COR-L47 (cell line): ENCODE measurements around the gene SPEF1.

Experiments used
- DNase-seq: peaks from one replicate; lab custom pipeline; 2025; lab: John Stamatoyannopoulos, UW

Gene SPEF1

DNA sequence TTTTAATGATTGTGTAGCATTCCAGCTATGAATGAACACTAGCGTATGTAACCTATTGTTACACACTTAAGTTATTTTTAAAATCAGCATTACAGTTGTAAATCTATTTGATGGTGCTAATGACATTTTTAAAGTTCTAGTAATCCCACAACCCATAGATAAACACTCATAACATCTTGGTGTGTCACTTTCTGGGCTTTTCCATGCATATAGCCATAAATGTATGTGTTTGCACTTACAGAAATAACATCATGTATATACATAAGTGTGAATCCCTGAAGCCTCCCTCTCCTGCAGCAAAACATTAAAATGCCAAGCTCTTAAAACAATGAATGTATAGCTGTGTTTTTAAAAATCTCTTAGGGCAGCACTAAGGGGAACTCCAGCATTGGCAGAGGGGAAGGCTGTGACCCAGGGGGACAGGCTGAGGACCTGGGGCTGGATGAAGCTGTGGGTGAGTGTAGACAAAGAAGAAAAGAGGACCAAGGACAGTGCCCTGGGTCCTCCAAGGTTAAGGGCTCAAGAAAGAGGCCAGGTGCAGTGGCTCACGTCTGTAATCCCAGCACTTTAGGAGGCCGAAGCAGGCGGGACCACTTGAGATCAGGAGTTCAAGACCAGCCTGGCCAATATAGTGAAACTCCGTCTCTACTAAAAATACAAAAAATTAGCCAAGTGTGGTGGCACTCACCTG is 6.2 kb upstream of the SPEF1 start:
- DNase-seq, result no peak

DNA sequence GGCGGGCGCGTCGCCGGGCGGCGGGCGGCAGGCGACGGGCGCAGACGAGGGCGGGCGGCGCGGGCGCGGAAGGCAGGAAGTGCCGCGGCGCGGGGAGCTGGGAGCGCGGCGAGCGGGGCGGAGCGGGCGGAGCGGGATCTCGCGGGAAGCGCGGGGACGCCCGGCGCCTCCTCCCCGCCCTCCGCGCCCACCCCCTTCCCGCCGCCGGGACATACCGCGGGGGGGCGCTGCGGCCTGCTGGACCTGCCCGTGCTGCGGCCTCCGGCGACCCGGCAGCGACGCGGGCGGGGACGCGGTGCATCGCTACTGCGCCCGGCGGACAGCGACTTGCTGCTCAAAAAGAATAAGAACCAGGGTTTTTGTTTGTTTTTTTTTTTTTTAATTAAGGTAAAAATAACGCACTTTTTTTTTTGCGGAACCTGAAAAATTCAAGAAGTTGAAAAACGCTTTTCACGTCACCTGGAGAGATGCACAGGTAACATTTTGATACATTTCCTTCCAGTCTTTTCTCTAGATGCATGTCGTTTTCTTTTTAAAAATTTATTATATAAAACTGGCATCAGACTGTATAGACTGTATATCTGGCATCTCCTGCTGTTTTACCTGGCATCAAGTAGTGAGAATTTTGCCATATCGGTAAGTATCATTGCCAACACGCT is 5.5 kb upstream of the SPEF1 start, which contains the start of gene CENPB:
Gene CENPB (minus strand): TSS at position 76 of the 659 bp plus-strand sequence. CDS start 257 bp downstream, outside the sequence.
- peak; percentile 84 for DNase-seq

DNA sequence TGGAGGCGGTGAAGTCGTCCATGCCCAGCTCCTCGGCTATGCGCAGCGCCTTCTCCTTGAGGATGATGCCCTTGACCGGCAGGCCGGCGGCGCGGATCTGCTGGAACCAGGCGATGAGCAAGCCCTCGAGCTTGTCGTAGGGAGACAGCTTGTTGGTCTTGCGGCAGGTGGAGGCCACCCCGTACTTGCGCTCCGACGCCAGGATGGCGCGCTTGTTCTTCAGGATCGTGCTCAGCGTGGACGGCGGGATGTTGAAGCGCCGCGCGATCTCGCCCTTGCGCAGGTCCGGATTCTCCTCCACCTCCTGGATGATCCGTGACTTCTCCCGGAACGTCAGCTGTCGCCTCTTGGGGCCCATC is 4.9 kb upstream of the SPEF1 start:
- DNase-seq, result peak; percentile 33

DNA sequence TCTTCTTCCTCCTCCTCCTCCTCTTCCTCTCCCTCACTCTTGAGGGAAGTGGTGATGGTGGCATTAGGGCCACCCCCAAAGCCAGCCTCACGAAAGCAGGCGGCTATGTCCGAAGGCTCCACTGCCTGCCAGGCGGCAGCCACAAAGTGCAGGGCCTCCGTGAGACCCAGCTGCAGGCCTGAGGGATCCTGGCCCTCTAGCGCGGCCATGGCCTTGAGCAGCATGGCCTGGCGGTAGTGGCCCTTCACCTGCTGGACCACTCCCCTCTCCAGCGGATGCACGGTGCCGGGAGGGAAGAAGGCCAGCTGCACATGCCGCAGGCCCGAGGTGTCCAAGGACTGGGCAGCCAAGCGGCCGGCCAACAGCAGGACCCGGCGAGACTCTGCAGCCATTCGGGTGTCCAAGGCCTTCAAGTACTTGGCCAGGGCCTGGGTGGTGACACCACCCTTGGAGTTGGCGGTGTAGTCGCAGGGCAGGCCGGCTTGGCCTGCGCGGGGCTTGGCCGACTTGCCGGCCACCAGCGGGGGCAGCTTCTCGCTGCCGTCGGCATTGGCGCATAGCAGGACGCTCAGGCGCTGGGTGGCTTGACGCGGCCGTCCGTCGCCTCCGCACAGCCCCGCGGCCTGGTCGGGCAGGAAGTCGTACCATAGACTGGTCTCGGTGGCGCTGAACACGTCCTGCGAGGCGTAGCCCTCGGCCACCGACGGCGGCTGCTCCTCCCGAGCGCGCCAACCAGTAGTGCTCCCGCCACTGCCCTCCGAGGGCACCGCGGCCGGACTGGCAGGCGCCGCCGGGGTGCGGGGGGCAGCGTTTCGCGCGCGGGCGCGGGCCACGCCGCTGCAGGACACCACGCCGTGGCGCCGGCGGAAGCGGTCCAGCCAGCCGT is 4.2 kb upstream of the SPEF1 start:
- DNase-seq, result no peak

DNA sequence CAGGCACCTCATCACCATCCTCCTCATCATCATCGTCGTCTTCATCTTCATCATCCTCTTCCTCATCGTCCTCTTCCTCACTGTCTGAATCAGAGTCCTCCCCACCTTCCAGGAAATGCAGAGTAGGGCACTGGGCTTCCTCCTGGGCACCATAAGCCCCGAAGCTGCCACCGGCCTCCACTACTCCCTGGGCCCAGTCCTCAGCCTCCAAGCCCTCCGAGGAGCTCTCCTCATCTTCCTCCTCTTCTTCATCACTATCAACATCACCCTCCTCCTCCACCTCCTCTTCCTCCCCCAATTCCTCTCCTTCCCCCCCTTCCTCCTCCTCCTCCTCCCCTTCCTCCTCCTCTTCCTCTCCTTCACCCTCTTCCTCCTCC is 3.6 kb upstream of the SPEF1 start:
- DNase-seq, result no peak

DNA sequence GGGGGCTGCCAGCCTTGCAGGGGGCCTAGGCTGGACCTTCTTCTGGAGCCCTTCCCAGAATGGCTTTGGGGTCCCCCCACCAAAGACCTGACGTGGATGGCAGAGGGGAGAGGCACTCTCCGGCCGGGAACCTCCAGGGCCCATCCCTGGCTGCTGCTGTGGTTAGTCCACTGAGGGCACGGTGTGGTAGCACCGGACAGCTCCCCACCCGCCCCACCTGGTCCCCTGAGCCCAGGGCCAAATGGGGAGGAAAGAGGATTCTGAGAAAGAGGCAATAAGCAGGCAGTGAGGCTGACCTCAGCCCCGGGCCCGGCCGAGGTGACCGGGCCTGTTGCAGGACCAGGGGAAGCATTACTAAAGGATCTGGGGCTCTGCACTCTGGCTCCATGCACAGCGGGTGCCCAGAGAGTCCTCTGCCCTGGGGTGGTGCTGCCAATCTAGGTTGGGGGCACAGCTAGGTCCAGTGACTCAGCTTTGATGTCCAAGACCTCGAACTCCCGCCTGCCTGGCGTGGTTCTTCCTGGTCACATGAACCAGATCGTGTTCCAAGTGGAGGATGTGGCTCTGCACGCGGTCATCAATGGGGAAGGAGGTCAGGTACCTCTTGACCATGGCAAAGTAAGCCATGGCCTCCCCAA is 3.1 kb upstream of the SPEF1 start:
- DNase-seq, result no peak

DNA sequence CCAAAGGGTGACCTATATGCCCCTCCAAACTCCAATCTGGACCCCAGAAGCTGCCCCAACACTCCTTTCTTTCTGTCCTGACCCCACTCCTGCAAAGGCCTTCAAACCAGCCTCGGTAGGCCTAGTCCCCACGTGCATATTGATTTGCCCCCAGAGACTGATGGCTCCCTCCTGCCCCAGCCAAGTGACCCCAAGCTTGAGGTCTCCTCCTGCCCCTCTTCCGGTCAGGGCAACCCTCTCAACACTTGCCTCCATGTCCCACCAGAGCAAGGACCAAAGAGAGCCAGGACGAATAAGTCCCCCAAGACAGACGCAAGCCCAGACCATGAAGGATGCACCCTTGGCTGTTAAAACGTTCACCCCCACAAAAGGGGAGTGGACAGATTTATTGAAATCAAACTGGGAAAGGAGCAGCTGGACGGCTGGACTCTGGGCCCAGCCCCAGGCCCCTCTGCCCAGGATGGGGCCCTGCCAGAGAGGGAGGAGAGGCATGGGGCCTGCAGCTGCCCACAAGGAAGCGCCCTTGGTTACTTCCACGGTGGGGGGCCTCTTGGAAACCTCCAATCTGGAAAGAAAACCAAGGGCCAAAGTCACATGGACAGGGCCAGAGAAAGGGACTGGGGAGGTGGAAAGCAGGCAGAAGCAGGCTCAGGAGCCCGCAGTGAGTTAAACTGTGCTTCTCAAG is 2.4 kb upstream of the SPEF1 start:
- no peak for DNase-seq

DNA sequence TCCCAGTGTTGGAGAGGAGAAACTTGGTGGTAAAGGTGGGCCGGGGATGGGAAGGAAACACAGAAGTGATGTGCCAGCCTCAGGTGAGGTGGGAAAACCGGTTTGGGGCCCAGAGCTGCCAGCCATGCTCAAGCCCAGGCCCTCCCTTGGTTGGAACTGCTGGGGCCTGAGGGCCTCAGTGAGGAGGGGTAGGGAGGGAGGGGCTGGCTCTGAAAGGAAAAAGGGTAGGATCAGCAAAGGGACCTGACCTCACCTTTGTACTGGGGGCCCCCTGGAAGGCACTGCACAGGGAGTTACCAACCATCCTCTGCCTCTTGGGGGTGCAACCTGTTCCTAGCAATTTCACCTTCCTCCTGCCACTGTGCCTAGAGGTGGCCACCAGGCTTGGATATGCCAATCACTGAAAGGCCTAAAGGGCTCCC is 1.8 kb upstream of the SPEF1 start:
- DNase-seq, result no peak

DNA sequence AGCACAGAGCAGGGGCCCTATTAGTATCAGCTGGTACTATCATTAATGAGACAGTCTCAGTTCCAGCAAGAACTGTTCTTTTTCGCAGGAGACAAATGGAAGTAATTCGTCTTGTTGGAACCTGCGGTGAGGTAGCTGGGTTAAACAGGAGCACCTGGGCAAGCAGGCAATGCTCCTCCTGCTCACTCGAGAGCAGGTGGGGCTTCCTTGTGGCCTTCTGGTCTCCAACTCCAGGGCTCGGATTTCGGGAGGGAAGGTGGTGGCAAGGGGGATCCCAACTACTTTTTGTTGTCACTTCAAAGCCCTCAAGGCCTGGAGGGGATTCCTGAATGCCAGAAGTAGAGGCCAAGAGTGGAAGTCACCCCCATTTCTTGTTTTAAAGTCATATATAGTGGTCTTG is 1.3 kb upstream of the SPEF1 start:
- no peak for DNase-seq

DNA sequence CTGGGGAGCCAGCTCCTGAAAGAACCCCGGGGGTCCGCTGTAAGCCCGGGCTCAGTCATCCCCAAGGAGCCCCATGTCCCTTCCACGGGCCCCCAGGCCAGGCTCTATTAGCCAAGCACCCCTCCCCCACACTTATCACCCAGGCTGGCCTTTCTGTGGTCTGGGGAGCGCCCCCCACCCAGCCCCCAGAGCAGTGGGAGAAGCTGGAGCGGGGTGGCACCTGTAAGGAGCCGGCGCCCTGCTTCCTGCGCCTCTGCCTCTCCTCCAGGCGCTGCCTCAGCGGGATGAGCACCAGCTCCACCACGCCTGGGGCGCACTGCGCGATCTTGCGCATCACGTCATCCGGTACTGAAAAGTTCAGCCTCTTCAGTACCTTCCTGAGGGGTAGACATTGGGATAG is 2.3 kb downstream of the SPEF1 start:
- DNase-seq, result no peak

DNA sequence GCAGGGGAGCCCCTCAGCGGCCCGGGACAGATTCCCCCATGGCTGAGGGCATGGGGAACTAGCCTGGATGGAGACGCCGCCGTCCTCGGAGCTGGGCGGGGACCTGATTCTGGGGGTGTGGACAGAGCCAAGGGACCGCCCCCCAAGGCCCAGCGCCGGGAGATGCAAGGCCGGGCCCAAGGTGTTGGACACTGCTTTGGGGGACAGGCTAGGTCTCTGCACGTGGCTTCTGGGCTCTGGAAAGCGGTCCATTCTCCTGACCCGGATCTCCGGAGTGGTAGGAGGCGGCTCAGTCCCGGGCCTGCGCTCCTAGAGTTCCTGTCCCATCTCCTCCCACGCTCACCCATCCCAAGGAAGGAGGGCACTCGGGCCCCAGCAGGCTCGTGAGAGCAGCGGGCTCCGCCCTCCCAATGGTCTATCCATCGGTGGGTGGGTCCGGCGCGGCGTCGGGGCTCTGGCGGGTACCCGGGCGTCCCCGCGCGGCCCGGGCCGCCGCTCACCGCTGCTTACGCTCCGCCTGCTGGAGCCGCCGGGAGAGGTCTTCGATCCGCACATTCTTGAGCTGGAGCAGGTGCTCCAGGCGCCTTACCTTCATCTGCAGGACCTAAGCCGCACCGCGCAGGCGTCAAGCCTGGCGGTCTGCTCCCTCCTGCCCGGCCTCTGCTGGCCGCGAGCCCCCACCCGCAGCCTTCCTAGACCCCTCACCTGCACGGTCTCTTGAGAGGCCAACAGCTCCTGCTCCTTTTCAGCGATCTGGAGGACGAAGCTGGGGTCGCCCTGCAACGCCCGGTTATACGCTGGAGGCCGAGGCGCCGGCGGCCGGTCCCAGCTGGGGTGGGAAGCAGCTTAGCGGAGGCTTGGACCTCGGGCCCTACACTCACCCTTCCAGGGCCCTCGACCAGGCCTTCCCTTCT is 3.3 kb downstream of the SPEF1 start:
- peak; percentile 12 for DNase-seq

DNA sequence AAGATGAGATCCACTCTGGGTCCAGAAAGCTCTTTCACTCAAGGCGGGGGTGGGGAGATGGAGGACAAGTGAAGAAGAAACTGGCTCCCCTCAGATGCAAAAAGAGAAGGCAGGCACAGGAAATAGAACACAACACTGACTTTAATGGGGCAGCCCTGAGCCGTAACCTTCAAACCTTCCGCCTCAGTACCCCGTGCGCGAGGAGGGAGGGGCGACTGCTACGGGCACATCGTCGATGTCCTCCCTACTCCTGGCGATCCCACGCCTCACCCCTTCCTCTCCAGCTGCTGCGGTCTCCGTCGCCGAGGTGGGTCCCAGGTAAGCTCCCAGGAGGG is 3.9 kb downstream of the SPEF1 start:
- no peak for DNase-seq

DNA sequence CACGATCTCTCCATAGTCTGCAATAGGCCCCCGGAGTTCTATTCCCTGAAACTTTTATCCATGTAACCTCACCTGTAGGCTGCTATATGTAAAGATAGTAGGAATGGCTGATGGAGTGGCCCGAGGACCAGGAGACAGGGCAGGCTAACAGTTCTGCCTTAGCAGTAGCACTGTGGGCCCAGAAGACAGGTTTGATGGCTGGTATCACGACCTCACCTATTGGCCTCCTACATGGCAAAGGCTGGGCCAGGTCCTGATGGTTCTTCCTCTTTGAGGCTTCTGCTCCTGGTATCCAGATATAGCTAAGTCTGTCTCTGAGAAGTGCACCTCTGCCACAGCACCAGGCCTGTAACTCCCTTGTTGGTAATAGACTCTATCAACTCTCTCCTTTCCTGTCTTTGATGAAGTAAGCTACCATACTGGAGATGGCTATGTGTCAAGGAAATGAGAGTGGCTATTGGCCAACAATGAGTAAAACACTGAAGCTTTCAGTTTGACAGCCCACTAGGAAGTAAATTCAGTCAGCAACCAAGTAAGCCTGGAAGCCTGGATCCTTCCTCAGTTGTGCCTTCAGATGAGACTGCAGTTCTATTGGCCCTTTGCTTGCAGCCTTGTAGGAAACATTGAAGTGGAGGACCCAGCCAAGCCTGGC is 5.7 kb downstream of the SPEF1 start:
- DNase-seq, result no peak

DNA sequence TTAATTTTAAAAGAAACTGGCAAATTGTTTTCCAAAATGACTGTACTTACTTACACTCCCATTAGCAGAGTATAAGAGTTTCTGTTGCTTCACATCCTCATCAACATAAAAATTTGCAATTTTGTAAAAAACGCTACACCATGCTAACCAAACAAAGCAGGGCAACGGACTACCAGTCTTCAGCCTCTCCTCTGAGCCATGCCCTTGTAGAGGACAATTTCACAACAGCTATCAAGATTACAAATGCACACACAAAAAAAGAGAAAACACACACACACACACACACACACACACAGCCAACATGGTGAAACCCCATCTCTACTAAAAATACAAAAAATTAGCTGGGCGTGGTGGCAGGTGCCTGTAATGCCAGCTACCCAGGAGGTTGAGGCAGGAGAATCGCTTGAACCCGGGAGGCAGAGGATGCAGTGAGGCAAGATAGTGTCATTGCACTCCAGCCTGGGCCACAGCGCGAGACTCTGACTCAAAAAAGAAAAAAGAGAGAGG is 9.6 kb downstream of the SPEF1 start:
- DNase-seq, result no peak

DNA sequence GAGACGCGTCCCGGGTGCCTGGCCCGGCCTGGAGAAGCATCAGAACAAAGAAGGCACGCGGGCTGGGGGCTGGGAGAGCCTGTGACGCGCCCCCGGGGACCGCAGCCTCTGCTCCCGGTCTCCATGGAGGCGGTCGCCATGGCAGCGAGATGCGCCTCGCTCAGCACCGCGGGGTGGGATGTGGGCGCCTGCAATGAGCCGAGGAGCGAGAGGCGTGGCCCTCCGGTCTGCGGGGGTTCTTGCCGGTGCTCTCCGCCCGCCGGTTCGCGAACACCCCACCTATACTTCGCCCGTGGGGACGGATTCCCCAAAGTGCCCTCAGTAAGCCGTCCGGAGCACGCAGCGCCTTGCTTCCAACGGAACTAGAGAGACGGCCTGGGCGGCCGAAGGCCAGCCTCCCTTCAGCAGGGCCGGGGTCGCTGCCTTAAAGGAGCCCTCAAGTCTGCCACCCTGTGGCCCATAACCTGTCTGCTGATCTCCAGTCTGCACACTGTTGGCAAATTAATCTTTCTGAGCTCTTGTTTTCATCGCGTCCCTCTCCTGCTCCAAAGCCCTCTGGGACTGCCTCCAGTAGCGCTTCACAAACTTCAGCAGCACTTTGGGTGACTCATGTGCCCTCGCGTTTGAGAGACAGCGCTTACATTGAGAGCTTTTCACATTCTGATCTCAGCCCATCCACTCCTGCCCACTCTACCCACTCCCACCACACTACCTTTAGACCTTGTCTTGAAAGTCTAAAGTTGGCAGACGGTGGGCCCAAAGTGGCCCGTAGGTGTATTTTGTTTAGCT is 12.7 kb downstream of the SPEF1 start:
- peak; percentile 84 for DNase-seq

DNA sequence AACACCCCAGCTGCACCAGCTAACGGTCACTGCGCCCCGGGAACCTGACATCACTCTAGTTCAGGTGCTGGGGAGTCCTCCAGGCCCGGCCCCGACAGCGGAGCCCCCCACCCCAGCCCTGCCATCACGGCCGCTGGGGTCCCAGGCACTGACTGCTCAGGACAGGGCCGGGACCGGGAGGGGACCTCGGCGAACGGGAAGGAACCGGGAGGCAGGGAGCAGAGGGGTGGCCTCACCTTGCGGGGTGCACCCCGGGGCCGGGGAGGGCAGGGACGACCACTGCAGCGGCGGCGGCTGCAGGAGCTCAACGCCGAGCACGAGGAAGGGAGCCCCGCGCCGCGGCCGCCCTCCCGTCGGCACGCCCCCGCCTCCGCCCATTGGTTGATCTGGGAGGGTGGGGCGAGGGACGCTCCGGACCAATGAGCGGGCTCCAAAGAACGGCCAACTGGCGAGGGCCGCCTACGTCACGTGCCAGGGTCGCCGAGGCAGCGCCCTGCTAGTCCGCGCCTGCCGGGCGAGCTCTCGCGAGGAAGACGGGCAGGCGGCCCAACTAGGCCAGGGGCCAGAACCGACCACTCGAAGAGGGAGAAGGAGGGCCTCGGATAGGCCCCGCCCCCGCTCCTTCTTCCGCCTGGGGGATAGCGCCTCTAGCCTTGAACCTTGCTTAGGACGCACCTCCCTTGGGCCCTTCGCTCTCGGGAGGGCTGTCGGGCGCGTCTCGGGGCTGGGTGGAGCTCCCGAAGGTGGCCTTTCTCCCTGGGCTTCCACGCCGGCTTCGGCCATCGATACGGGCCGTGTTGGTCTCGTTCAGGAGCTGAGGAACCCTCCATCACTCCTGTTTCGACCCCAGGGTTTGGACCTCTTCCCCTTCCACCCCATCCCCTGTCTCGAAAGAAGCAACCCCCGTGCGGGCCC is 13.6 kb downstream of the SPEF1 start, which contains the start of gene ADISSP:
Gene ADISSP (minus strand): TSS at position 327 of the 915 bp plus-strand sequence. CDS start 7,653 bp downstream, outside the sequence.
- peak; percentile 99 for DNase-seq

DNA sequence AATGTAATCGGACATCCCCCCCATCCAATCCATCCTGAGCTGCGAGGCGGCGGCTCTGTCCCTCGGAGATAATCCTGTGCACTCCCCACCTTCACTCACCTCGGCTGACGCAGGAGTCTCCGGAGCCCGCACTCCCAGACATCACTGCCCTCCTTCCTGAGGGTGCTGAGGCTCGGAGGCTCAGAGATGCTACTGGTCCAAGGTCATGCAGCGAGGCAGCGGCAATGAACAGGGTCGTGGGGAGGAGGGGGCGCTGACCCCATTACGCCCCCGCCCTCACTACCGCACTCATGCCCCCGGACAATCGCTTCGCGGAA is 14.2 kb downstream of the SPEF1 start:
- DNase-seq, result no peak

DNA sequence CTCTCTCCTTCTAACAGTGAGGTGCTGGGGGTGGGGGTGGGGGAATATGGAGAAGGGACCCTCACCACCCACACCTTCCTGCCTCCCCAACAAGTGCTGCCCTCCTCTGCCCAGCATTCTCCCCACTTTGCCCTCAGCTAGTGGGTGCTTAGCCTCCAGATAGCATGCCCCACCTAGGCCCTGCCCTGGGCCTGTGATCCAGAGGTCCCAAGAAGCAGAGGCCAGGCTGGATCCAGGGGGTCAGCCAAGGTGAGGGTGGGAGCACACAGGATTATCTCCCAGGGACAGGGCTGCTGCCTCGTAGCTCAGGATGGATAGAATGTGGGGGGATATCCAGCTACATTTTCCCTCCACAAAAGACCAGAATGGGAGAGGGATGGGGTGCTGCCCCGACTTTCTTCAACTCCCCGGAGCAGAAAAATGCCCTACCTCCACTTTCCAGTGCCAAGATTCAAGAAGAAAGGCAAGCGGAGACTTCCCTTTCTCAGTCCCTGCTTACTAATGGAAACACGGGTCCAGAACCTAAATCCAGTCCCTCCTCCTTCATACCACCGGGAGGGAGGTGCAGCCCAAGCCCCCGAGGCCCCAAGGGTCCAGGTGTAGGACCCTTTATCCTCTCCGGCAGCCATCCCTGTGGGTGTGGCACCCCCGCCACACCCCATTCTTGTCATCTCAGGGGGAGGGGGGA is 14.7 kb downstream of the SPEF1 start:
- no peak for DNase-seq
